ENCODE data around the gene EIF4B. TPM values are rescaled to one million over a fixed set of nuclear protein-coding genes. Genes with fewer than 3 reads are reported as not detected.

The EIF4B gene
- total RNA-seq, 1 donor from 2014 or later: 833 TPM

DNA sequence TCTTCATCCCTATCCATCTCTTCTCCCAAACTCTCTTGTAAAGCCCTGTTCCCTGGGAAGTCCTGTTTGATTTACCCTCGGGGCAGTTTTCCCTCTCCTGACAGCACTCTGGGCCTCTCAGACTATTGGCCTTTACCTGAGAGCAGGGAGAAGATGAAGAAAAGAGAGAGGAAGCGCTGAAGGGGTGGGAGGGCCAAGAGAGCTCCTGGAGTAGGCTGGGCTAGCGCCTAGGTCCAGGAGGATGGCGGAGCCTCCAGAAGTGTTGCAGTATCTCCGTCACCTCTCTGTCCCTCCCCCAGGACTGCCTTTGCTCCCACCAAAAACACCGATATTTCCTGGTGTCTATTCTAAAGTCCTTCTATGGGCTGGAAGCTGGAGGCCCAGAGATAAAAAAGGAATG is 85.5 kb downstream of the EIF4B start:
- Histone ChIP-seq H3K4me2 (no peak overlapping the region), H3K9me3 (ENCODE audit: low read depth) (no peaks in the 10 kb centered on the region), H4K20me1 (ENCODE audit: low read depth) (no peaks in the 10 kb centered on the region), H3K79me2 (ENCODE audit: low read depth) (no peaks in the 10 kb centered on the region), H3K27me3 (peaks cover 29% of the 10 kb centered on the region), H2AFZ (replicated peaks) (no peak overlapping the region), H3F3A (ENCODE audit: low read depth) (peaks cover 11% of the 10 kb centered on the region), H3K4me3 (no peak overlapping the region), H3K9ac (no peak overlapping the region), H3K27ac (no peak overlapping the region), H3K4me1 (peaks cover 12% of the 10 kb centered on the region), H3K36me3 (no peaks in the 10 kb centered on the region)
- no peak overlapping the region for H3K4me3 Mint-ChIP-seq
- DNase-seq (ENCODE audit: low spot score): no peak
- peaks cover 29% of the 10 kb centered on the region for H3K27me3 Mint-ChIP-seq (ENCODE audit: insufficient read depth, low read depth)
- no peaks in the 10 kb centered on the region for H3K36me3 Mint-ChIP-seq
- H3K27ac Mint-ChIP-seq: no peak overlapping the region
- peaks cover 10% of the 10 kb centered on the region for H3K4me1 Mint-ChIP-seq
- no peak for TF ChIP-seq EZH2 (IDR thresholded peaks at IDR 0.05)
- no peak for TF ChIP-seq EZH2phosphoT487 (IDR thresholded peaks at IDR 0.05)
- TF ChIP-seq, protein P1, sequence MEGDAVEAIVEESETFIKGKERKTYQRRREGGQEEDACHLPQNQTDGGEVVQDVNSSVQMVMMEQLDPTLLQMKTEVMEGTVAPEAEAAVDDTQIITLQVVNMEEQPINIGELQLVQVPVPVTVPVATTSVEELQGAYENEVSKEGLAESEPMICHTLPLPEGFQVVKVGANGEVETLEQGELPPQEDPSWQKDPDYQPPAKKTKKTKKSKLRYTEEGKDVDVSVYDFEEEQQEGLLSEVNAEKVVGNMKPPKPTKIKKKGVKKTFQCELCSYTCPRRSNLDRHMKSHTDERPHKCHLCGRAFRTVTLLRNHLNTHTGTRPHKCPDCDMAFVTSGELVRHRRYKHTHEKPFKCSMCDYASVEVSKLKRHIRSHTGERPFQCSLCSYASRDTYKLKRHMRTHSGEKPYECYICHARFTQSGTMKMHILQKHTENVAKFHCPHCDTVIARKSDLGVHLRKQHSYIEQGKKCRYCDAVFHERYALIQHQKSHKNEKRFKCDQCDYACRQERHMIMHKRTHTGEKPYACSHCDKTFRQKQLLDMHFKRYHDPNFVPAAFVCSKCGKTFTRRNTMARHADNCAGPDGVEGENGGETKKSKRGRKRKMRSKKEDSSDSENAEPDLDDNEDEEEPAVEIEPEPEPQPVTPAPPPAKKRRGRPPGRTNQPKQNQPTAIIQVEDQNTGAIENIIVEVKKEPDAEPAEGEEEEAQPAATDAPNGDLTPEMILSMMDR (IDR thresholded peaks at IDR 0.05): no peak
- no peaks in the 10 kb centered on the region for H3K9me3 Mint-ChIP-seq

Small RNAs within 50 kb of the gene (microRNA-seq; reads per million reads assigned to microRNA genes)
- gene MIR6757: not detected

Small RNAs within 50 kb of the gene (small RNA-seq; reads per million reads assigned to genes)
- gene MIR6757: not detected

Other genes with a start within 250 kb of the EIF4B start
- gene KRT76, start 229.1 kb upstream of the EIF4B start, total RNA-seq (ENCODE audit: low replicate concordance): not detected in 2 replicates
- gene KRT3, start 210.3 kb upstream of the EIF4B start, total RNA-seq (ENCODE audit: low replicate concordance): not detected in 2 replicates
- not detected in 2 replicates for gene KRT4, start 192.3 kb upstream of the EIF4B start, total RNA-seq (ENCODE audit: low replicate concordance)
- not detected in 2 replicates for gene KRT79, start 172.1 kb upstream of the EIF4B start, total RNA-seq (ENCODE audit: low replicate concordance)
- not detected in 2 replicates for gene KRT78, start 157.5 kb upstream of the EIF4B start, total RNA-seq (ENCODE audit: low replicate concordance)
- gene KRT8, start 101.4 kb upstream of the EIF4B start, total RNA-seq (ENCODE audit: low replicate concordance): 168 and 184 TPM in 2 replicates
- gene KRT18, start 57.3 kb upstream of the EIF4B start, total RNA-seq (ENCODE audit: low replicate concordance): 69.3 and 100 TPM in 2 replicates
- 0.24 and 0.28 TPM in 2 replicates for gene TNS2, start 43.6 kb downstream of the EIF4B start, total RNA-seq (ENCODE audit: low replicate concordance)
- 5.4 and 6.7 TPM in 2 replicates for gene SPRYD3, start 72.9 kb downstream of the EIF4B start, total RNA-seq (ENCODE audit: low replicate concordance)
- 2.5 and 2.6 TPM in 2 replicates for gene IGFBP6, start 91.2 kb downstream of the EIF4B start, total RNA-seq (ENCODE audit: low replicate concordance)
- not detected in 2 replicates for gene SOAT2, start 97.0 kb downstream of the EIF4B start, total RNA-seq (ENCODE audit: low replicate concordance)
- 38.4 and 40.4 TPM in 2 replicates for gene ZNF740, start 174.3 kb downstream of the EIF4B start, total RNA-seq (ENCODE audit: low replicate concordance)
- 26.9 and 33.0 TPM in 2 replicates for gene CSAD, start 174.5 kb downstream of the EIF4B start, total RNA-seq (ENCODE audit: low replicate concordance)
- 0.43 TPM in 1 of 2 replicates, not detected in the other for gene ITGB7, start 200.8 kb downstream of the EIF4B start, total RNA-seq (ENCODE audit: low replicate concordance)
- gene RARG, start 225.8 kb downstream of the EIF4B start, total RNA-seq (ENCODE audit: low replicate concordance): 17.0 and 30.9 TPM in 2 replicates

All from neural progenitor cell (in vitro differentiated cells).